Measurements from ENCODE around the gene ITPRIPL1.

- TF ChIP-seq, protein P1, sequence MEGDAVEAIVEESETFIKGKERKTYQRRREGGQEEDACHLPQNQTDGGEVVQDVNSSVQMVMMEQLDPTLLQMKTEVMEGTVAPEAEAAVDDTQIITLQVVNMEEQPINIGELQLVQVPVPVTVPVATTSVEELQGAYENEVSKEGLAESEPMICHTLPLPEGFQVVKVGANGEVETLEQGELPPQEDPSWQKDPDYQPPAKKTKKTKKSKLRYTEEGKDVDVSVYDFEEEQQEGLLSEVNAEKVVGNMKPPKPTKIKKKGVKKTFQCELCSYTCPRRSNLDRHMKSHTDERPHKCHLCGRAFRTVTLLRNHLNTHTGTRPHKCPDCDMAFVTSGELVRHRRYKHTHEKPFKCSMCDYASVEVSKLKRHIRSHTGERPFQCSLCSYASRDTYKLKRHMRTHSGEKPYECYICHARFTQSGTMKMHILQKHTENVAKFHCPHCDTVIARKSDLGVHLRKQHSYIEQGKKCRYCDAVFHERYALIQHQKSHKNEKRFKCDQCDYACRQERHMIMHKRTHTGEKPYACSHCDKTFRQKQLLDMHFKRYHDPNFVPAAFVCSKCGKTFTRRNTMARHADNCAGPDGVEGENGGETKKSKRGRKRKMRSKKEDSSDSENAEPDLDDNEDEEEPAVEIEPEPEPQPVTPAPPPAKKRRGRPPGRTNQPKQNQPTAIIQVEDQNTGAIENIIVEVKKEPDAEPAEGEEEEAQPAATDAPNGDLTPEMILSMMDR (IDR thresholded peaks at IDR 0.05; ENCODE audit: low read depth, low read length, poor library complexity, severe bottlenecking): no peak
- no peak for TF ChIP-seq EZH2phosphoT487 (IDR thresholded peaks at IDR 0.05; ENCODE audit: borderline replicate concordance, low read length)
These were observed 18.9 kb downstream of the ITPRIPL1 start for GRCh38 chr2:96344011-96344410.

All from DOHH2 (cell line).